Osteocyte (in vitro differentiated cells): Measurements from ENCODE around the gene LRRC28. TPM values are rescaled to one million over a fixed set of nuclear protein-coding genes. Genes with fewer than 3 reads are reported as not detected.
A peak's percentile ranks its signal among the peaks of the same experiment; 100 is the strongest.

Source experiments
- DNase-seq: peaks from one replicate; pipeline ENCODE4 v3.0.0; 2021; ENCODE audit warnings: mixed read lengths; ENCODE audit not compliant: unreplicated experiment; ENCODE audit errors: extremely low spot score
- H3K27ac Mint-ChIP-seq: one replicate; pipeline ENCODE4 v1.8.0; 2021; ENCODE audit warnings: mild to moderate bottlenecking, mixed read lengths; ENCODE audit not compliant: unreplicated experiment
- H3K27me3 Mint-ChIP-seq: one replicate; pipeline ENCODE4 v1.8.0; 2021; ENCODE audit warnings: mixed read lengths; ENCODE audit not compliant: unreplicated experiment
- H3K36me3 Mint-ChIP-seq: one replicate; pipeline ENCODE4 v1.8.0; 2021; ENCODE audit warnings: mixed read lengths; ENCODE audit not compliant: unreplicated experiment
- H3K4me1 Mint-ChIP-seq: one replicate; pipeline ENCODE4 v1.8.0; 2021; ENCODE audit warnings: mixed read lengths; ENCODE audit not compliant: unreplicated experiment
- H3K4me3 Mint-ChIP-seq: one replicate; pipeline ENCODE4 v1.8.0; 2021; ENCODE audit warnings: mild to moderate bottlenecking, moderate library complexity, mixed read lengths; ENCODE audit not compliant: unreplicated experiment
- H3K9me3 Mint-ChIP-seq: one replicate; pipeline ENCODE4 v1.8.0; 2021; ENCODE audit warnings: mixed read lengths; ENCODE audit not compliant: unreplicated experiment
- total RNA-seq: library from RNA; stranded (reverse); gene quantifications from 2 replicates; pipeline ENCODE4 v1.2.1, GENCODE V29; 2021
- TF ChIP-seq, protein P1 (sequence below): fragments of 200-600 bp; sonication (generic); IDR thresholded peaks from 2 replicates; pipeline ENCODE4 v1.5.0; 2021; ENCODE audit warnings: antibody characterized with exemption, mild to moderate bottlenecking, moderate library complexity

Gene LRRC28
- total RNA-seq, 1 donor from 2014 or later = 27.4 TPM

- H3K27me3 Mint-ChIP-seq = no peaks in the 10 kb centered on the region
- H3K27ac Mint-ChIP-seq = no peak overlapping the region
- TF ChIP-seq, protein P1, sequence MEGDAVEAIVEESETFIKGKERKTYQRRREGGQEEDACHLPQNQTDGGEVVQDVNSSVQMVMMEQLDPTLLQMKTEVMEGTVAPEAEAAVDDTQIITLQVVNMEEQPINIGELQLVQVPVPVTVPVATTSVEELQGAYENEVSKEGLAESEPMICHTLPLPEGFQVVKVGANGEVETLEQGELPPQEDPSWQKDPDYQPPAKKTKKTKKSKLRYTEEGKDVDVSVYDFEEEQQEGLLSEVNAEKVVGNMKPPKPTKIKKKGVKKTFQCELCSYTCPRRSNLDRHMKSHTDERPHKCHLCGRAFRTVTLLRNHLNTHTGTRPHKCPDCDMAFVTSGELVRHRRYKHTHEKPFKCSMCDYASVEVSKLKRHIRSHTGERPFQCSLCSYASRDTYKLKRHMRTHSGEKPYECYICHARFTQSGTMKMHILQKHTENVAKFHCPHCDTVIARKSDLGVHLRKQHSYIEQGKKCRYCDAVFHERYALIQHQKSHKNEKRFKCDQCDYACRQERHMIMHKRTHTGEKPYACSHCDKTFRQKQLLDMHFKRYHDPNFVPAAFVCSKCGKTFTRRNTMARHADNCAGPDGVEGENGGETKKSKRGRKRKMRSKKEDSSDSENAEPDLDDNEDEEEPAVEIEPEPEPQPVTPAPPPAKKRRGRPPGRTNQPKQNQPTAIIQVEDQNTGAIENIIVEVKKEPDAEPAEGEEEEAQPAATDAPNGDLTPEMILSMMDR = no peak
- no peak for DNase-seq
- peaks cover 20% of the 10 kb centered on the region for H3K36me3 Mint-ChIP-seq
- H3K9me3 Mint-ChIP-seq = peaks cover 7% of the 10 kb centered on the region
- H3K4me3 Mint-ChIP-seq = no peak overlapping the region
- peaks cover 16% of the 10 kb centered on the region for H3K4me1 Mint-ChIP-seq
Measured at GRCh38 chr15:99350408-99350807, 99.1 kb downstream of the LRRC28 start.

- no peaks in the 10 kb centered on the region for H3K27me3 Mint-ChIP-seq
- TF ChIP-seq, protein P1 = no peak
Measured at GRCh38 chr15:99359769-99360168, 108.5 kb downstream of the LRRC28 start.

GRCh38 chr15:99361545-99362185 is 110.4 kb downstream of the LRRC28 start:
- no peaks in the 10 kb centered on the region for H3K4me1 Mint-ChIP-seq
- TF ChIP-seq, protein P1 = peak; percentile 51
- no peaks in the 10 kb centered on the region for H3K27me3 Mint-ChIP-seq
- no peak overlapping the region for H3K27ac Mint-ChIP-seq
- H3K4me3 Mint-ChIP-seq = no peak overlapping the region
- DNase-seq = no peak
- H3K36me3 Mint-ChIP-seq = peaks cover 34% of the 10 kb centered on the region
- H3K9me3 Mint-ChIP-seq = peaks cover 8% of the 10 kb centered on the region

More at GRCh38 chr15:99359769-99360168, 108.5 kb downstream of the LRRC28 start:
- Mint-ChIP-seq H3K4me1 (no peaks in the 10 kb centered on the region), H3K27ac (no peak overlapping the region), H3K36me3 (peaks cover 33% of the 10 kb centered on the region), H3K4me3 (no peak overlapping the region), H3K9me3 (peaks cover 8% of the 10 kb centered on the region)
- DNase-seq = no peak

DNA sequence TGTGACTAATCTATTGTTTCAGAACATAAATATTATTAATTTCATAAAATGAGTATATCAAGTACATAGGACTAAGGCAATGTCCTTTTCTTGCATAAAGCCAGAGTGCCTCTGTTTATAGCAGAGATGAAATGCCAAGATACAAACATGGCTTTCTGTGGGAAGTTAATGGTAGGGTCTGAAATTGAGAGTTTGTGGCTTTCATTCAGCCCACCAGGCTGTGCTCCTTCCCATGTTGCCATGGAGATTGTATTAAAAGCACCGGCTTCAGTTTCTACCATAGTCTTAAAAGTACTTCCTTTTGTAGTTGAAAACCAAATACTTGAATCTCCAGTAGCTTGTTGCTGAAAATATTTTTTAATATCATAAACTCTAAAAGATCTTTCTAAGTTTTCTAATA is 114.0 kb downstream of the LRRC28 start:
- Mint-ChIP-seq H3K4me3 (no peak overlapping the region), H3K36me3 (peaks cover 40% of the 10 kb centered on the region), H3K9me3 (peaks cover 20% of the 10 kb centered on the region), H3K27me3 (no peaks in the 10 kb centered on the region), H3K4me1 (no peaks in the 10 kb centered on the region), H3K27ac (no peak overlapping the region)
- DNase-seq = no peak
- TF ChIP-seq, protein P1 = no peak

- DNase-seq = no peak
- peaks cover under 1% of the 10 kb centered on the region for H3K4me1 Mint-ChIP-seq
- peaks cover 20% of the 10 kb centered on the region for H3K9me3 Mint-ChIP-seq
- H3K4me3 Mint-ChIP-seq = no peak overlapping the region
- no peaks in the 10 kb centered on the region for H3K27me3 Mint-ChIP-seq
- no peak overlapping the region for H3K27ac Mint-ChIP-seq
- TF ChIP-seq, protein P1 = no peak
- peaks cover 40% of the 10 kb centered on the region for H3K36me3 Mint-ChIP-seq
Measured at GRCh38 chr15:99366013-99366412, 114.7 kb downstream of the LRRC28 start.
